PFSK-1 (cell line): ENCODE data around the gene ABCF1.

Experiments
- FOXP2 ChIP-seq: optimal IDR thresholded peaks from 2 replicates; pipeline ENCODE3; 2011; ENCODE audit warnings: borderline replicate concordance, control low read depth, inconsistent platforms; ENCODE audit not compliant: insufficient read depth; ENCODE audit errors: extremely low read length, extremely low read depth
- POLR2AphosphoS5 ChIP-seq: IDR thresholded peaks from 2 replicates; pipeline ENCODE4 v1.6.1; 2012; ENCODE audit warnings: low read depth, mild to moderate bottlenecking, control low read depth, low read length, moderate library complexity
- REST ChIP-seq, 2 experiments: IDR thresholded peaks; 2 replicates each; pipeline versions ENCODE4 v1.6.1 to v1.8.0; 2011 to 2012; ENCODE audit warnings: low read depth in 2 of 2, low read length in 2 of 2, control low read depth in 1 of 2, inconsistent platforms in 1 of 2, mild to moderate bottlenecking in 1 of 2, moderate library complexity in 1 of 2; ENCODE audit not compliant: insufficient read depth in 1 of 2
- SIN3A ChIP-seq: IDR thresholded peaks from 2 replicates; pipeline ENCODE4 v1.6.1; 2012; ENCODE audit warnings: mild to moderate bottlenecking, low read length, moderate library complexity, borderline replicate concordance; ENCODE audit not compliant: insufficient read depth
- TAF1 ChIP-seq: IDR thresholded peaks from 2 replicates; pipeline ENCODE4 v1.6.1; 2012; ENCODE audit warnings: low read length, control low read depth, borderline replicate concordance; ENCODE audit not compliant: insufficient read depth

ABCF1 gene

DNA sequence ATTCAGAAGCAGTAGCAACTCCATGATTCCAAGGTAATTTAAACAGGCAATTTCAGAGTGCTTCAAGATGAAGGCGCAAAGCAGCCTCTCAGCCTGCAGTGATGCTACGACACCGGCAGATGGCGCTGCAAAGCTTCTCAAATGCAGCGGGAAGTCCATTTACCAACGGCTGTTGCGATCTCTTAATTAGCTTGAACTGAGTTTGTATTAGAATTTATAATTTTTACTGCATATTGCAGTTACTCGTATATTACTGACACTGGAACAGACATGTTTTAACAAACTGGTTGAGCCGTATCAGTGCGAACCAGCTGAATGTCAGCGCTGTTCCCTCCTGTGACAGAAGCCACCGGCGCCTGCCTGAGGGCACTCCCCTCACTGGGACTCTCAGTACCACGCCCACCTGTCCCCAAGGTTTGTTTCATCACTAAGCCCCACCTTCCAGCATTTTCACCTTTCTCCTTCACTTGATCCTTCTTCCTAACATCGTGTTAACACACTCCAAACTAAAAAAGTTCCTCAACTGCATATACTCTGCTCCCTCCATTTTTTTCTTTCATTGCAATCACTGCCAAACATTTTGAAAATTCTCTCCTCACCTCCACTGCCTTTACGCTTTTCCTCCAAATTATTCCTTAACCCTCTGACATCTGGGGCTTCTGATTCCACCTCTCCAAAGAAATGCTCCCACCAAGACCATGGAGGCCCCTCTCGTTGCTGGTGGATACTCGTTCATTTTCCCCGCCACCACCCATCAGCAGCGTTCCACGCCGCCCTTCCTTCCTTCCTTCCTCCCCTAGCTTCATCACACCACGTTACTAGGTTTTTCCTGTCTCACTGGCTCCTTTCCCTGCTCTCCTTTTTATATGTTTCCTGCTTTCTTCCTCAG is 29.5 kb upstream of the ABCF1 start:
- TF ChIP-seq SIN3A (peak; percentile 75; the same call in 1 of the 2 replicates), FOXP2 (no peak)

DNA sequence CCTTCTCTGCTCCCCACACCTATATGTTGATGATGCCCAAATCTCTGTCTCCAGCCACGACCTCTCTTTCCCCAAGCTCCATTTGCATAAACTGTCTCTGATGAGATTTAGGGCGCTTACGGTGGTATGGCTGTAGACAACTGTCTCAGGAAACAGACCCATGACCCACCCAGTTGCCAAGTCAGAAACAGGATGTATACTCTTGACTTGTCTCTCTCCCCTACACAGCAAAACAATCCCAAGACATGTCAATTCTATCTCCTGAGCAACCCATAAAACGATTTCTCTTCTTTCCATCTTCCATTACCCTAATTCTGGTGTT is 28.9 kb upstream of the ABCF1 start:
- no peak for TF ChIP-seq POLR2AphosphoS5
- TF ChIP-seq REST (IDR thresholded peaks at IDR 0.05; ENCODE audit: insufficient read depth in 1 of 2, low read depth in 2 of 2, low read length in 2 of 2): no peak
- no peak for TF ChIP-seq SIN3A
- TF ChIP-seq FOXP2: no peak
- TF ChIP-seq TAF1: no peak

DNA sequence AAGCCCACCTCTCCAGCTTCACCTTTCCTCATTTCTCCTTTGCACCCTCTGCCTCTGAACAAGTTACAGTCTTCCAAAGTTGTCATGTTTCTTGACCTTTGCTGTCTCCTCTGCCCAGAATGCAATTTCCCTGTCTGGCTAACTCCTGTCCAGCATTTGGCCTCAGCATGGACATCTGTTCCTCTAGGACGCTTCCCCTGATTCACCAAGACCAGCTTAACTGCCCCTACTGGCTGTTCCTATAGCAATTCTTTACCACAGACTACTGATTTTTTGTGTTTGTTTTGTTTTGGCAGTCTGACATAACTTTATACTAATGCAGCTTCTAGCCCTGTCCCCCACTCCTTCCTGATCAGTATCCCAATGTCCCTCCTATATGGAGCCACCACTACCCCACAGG is 28.3 kb upstream of the ABCF1 start:
- TF ChIP-seq FOXP2 (no peak), REST (IDR thresholded peaks at IDR 0.05; ENCODE audit: insufficient read depth in 1 of 2, low read depth in 2 of 2, low read length in 2 of 2) (no peak), SIN3A (no peak), POLR2AphosphoS5 (no peak), TAF1 (no peak)

DNA sequence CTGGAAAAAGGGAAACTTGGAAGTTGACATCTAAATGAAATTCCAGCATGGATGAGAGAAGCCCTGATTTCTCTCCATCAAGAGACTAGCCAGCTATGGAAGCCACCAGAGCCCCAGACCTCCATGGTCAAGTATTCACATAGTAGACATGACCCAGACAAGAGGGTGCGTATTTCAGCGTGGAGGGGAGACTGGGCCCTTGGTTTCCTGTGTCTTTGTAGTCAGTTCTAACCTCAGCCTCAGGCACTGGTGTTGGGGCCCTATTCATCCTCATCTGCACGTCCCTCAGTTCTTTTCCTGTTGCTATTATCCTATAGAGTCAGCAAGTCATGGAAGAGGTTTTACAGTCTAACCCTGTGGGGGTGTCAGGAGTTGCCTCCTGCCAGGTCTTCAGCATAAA is 27.4 kb upstream of the ABCF1 start:
- TF ChIP-seq TAF1 (no peak), FOXP2 (no peak), REST (IDR thresholded peaks at IDR 0.05; ENCODE audit: insufficient read depth in 1 of 2, low read depth in 2 of 2, low read length in 2 of 2) (no peak), POLR2AphosphoS5 (no peak), SIN3A (no peak)

DNA sequence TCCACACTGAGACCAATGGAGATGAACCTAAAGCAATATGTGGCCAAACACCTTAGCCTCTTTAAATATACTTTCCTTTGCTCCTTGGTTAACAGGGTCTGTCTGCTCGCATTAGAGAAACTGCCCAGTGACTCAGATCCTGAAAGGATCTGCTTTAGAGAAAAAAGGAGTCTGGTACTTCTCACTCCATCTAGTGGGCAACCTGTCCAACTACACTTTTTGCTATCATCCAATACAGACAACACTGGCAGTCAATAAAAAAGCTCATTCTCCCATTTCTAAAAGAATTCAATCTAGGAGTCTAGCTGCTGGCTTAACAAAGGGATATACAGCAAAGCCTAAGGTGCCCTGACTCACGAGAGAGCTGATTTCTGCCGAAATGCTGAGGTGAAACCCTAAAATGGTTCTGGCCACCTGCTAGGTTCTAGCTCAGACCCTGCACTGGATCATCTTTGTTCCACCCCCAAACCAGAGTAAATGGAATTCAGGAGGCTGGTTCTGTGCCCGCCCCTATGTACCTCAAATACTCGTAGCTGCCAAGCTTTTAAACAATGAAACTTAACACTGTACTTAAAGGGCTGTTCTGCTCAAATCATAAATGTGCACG is 26.5 kb upstream of the ABCF1 start:
- no peak for TF ChIP-seq SIN3A
- no peak for TF ChIP-seq TAF1
- TF ChIP-seq FOXP2: no peak
- TF ChIP-seq REST (IDR thresholded peaks at IDR 0.05; ENCODE audit: insufficient read depth in 1 of 2, low read depth in 2 of 2, low read length in 2 of 2): no peak
- no peak for TF ChIP-seq POLR2AphosphoS5
